ENCODE results near the gene BBS12.
A peak's percentile ranks its signal among the peaks of the same experiment; 100 is the strongest.

Gene BBS12

DNA sequence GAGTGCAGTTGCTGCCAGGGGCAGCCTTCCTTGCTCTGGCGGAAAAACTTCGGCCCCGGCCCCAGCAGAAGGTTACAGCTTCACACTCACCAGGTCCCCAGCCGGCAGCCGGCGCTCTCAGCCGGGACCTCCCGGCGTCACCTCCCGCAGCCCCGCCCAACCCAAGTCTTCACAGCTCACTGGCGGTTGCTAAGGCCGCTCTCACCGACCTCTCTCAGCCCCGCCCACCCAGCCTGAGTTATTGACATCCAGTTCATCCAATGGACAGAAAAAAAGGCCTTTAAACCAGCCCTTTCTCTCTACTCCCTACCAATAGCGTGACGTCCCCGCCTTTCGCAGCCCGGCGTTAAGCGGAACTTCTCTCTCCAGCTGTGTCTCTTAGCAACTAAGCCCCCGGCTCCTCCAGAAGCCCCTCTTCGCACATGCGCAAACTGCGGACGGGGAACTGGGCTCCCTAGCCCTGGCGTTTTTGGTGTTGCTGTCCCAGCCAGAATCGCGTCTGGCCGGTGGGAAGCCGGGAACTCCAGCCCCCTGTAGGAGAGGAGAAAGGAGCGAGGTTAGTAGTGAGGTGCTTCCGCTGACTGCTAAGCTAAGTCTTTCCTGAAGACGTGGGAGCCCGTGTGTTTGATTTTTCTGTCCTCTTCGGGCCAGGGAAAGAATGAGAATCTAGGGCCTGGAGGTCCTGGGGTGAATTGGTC, at the start of gene BBS12:
Gene BBS12 (plus strand): TSS at position 376 of the 698 bp plus-strand sequence. CDS start 9,189 bp downstream, outside the sequence.
- peak; percentile 99 for DNase-seq

DNA sequence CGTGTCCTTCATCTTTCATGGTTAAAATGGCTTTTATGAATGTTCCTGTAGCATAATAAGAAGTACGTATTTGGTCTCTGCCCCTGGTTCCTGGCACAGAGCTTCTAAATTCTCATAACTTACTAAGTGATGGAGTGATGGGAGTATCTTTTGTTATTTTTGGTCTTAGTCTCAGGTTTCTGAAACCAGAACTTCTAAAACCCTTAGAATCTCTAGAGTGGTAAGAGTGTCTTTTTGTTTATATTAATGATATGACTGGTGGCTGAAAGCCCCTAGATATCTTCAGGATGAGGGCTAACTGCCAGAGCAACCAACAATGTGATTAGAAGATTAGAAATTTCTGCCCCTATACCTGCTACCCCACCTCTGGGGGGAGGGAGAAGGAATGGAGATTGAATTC, 45.8 kb upstream of the BBS12 start:
- DNase-seq = no peak

DNA sequence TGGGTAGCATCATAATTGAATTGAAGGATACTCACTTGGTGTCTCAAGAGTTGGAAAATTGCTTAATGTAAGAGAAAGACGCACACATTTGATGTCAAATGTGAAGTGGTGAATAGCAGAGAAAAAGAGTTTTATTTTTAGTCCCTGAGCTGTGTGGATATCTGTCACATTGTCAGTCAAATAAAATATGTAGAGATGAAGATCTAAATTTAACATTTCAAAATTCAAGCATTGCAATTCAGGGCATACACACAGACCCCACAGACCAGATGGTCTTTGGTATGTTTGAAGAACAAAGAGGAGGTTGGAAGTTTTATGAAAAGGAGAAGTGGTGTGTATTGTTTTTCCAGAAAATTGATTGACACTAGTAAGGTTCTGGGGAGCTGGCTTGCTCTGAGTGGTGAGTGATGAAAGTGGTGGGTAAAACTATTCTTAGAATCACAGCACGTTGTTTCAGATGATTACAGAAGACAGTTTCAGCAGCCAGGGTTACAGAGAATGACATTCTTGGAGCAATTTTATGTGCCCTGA, 44.9 kb upstream of the BBS12 start:
- no peak for DNase-seq

DNA sequence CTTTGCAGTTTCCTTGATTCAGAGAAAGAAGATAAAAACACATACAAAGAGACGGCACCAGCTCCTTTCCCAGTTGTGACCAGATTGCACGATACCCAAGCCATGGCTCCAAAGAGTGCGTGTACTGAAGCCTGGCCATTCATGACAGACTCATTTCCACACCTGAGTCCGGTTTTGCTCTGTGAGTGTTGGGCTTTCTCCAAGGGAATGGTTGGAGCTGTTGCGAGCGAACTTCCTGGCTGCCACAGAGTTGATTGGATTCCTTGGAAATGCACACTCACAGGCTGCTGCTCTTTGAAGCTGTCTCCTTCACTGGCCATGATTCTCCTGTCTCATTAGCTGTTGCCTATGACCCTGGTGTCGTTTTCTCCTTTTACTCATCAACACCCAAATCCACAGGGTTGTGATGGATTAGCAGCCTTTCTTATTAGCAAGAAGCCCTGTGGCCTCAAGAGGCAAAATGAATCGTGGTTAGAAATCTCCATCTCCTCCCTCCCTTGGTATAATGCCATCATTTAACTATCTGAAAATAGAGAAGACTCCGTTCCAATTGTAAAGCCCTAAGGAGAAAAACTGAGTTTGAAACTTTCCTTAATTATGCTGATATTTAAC, 43.9 kb upstream of the BBS12 start:
- DNase-seq = no peak

DNA sequence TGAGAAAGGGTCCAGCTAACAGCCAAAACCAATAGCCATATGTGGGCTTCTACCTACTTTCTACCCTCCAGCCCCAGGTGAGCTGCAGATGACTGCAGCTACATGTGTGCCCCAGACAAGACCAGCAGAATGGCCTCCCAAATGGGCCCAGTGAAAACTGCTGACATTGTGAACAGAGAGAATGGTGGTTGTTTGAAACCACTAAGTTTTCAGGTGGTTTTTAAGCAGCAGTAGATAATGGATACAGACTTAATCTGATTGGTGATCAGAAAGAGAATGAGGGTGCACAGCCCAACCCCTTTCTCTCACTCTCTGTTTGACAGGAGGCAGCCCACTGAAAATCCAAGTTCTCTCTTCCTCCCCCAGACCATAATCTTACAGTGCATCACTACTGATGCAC, 42.5 kb upstream of the BBS12 start:
- DNase-seq = no peak

DNA sequence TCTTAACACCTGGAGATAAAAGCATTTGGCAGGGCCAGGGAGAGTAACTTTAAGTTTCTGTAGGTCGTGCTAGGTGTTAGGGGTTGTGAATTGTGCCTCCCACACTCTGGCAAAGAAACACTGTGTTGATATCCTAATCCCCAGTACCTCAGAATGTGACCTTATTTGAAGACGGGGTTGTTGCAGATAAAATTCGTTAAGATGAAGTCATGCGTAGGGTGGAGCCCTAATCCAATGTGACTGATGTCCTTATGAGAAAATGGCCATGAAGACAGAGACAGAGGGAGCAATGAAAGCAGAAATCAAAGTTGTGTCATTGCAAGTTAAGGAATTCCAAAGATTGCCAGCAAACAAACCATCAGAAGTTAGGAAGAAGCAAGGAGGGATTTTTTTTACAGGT, 40.5 kb upstream of the BBS12 start:
- DNase-seq = no peak

DNA sequence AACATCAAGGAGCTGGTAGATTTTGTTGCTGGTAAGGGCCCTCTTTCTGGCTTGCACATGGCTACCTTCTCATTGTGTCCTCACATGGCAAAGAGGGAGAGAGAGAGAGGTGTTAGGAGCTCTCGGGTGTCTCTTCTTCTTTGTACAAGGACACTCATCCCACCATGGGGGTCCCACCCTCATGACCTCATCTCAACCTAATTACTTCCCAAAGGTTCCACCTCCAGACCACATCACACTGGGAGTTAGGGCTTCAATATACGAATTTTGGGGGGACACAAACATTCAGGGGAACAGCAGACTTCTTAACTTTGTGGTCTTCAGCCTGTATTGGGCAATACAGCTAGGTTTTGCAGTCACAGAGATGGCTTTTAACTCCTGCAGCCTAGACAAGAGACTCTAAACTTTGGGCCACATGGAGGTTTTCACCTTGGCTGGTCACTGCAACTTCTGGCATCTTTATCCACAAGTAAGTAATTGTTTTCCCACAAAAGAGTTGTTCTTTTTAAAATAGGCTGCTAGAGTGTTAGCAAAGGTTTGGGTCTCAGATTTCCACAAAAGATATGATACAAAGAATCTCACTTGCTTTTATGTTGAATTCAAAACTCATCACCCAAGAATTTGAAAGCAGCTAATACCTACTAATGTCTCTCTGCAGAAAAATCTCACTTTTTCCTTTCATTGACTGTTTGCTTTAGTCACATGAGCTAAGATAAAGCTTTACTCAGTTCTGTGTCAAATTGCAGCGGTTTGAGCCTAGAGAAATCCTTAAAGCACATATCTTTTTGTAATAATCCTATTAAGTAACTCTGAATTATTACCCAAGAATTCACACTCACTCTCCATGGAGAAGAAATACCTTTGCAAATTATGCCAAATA, 39.6 kb upstream of the BBS12 start:
- no peak for DNase-seq

DNA sequence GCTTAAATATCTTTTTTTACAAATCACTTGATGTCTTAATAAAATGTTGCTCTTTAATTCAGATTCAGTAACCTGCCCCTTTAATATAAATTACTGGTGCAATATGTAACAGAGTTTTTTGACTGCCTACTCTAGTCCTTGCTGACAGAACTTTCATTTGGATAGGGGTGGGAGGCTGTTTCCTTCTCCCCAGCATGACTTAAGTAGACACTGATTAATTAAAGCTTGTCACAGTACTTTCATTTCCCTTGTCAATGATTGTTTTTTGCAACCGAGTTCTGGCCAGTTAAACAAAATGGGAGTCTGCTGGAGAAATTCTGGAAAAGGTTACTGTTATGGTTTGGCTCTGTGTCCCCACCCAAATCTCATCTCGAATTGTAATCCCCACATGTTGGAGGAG, 37.3 kb upstream of the BBS12 start:
- no peak for DNase-seq

DNA sequence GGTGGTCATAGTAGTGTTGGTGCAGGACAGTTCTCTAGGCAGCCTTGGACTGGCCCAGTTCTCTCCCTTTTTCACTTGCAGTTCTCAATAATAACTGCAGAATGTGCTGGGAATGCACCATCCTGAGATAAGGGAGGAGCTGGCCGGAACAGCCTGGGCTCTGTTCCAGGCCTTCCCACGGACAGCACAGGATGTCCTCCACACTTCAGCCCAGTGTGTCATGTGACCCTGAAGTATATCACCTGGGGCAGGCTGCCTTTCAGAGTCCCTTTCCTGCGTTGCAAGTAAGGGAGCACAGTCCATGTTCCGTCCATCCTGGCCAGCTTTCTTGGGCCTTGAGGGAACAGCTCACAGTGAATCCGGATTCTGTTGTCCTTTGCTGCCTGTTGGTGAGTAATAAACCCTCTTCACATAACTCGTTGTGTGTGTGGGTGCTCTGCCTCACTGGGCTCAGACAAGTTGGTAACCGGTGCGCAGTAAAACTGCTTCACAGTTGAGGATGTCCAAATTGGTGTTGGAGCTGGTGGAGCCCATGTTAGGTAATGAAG, 32.3 kb upstream of the BBS12 start:
- DNase-seq = no peak

DNA sequence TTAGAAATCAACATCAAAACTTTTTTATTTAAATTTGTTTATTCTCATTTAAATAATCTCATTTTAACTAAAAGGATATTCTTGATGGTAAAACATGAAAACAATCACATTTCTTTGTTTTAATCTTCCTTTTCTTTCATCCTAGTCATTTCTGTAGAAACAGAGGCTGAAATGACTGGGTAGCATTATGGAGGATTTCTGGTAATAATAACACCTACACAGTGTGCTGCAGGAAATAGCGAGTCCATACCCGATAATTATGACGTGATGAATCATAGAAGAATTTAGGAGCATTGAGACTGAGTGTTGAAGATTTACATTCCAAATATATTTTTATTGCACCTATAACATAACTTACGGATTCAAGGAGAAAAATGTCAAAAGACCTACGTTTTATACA, 31.4 kb upstream of the BBS12 start:
- no peak for DNase-seq

DNA sequence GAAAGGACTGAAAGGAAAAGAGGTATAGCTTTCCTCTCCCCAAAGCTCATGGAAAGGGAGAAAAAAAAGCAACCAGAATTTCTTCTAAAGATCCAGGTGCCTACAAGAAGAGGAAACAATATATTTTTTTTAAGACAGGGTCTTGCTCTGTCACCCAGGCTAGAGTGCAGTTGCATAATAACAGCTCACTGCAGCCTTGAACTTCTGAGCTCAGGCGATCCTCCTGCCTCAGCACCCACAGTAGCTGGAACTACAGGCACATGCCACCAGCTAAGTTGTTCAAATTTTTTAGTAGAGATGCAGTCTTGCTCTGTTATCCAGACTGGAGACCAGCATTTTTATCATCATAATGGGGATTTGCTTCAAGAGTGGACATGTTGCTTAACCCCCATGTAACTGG, 30.5 kb upstream of the BBS12 start:
- no peak for DNase-seq

DNA sequence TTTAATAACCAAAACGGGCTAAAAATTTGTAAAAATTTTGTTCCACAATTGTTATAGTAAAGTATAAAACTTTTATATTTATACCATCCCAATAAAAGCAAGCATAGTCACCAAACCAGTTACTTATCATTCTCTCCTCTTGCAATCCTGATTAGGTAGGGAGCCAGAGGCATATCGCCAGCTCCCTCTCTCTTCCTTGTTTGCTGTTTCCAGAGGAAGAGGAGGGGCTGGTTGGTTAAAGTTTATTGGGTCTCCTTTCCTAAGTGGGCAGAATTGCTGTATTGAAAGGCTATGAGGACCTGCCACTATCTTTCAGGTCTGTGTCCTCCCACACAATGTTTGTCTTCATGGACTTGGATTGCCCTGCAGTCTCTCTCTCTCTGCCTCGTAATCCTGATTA, 29.6 kb upstream of the BBS12 start:
- DNase-seq = no peak

DNA sequence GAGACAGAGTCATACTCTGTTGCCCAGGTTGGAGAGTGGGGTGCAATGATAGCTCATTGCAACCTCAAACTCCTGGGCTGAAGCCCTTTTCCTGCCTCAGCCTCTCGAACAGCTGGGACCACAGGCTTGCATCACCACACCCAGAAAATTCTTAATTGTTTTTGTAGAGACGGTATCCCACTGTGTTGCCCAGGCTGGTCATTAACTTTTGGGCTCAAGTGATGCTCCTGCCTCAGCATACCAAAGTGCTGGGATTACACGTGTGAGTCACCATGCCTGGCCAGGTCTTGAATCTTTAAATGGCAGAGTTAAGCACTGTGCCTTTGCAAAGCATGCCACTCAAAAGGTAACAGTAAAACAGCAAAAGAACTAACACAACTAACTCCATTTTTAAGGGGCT, 28.6 kb upstream of the BBS12 start:
- DNase-seq = no peak

DNA sequence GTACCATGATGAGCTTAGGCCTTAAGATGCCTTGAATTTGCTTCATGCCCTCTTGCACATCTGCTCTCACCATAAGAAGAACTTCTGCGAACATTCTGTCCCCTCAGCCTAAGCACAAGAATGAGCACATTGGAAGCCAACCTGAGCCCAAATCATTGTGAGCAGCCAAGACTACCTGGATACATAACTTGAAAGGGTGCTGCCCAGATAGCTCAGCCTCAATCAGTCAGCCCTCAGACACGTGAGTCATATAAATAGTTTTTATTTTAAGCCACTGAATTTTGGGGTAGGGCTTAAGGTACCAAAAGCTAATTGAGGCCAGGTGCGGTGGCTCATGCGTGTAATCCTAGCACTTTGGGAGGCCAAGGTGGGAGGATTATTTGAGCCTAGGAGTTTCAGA, 27.5 kb upstream of the BBS12 start:
- DNase-seq = no peak

DNA sequence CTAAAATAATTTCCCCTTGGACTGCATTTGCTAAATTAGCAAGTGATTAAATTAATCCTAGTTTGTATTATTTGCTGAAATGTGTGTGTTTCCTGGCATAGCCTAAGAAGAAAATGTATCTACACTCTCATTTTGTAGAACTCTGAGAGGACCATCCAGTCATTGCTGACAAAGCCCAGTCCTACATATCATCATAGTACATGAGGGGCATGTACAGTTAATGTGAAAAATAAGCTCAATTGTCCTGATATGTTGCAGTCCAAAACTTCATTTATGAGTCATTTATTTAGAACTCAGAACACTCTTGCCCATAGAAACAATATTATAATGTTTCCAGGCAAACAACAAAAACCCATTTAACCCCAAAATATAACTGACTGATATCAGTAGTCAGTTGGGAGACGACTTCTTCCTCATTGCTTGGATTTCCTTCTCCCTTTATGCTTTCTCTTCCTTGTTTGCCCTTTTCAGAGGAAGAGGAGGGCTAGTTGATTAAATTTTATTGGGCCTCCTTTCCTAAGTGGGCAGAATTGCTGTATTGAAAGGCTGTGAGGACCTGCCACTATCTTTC, 26.9 kb upstream of the BBS12 start:
- DNase-seq = no peak

DNA sequence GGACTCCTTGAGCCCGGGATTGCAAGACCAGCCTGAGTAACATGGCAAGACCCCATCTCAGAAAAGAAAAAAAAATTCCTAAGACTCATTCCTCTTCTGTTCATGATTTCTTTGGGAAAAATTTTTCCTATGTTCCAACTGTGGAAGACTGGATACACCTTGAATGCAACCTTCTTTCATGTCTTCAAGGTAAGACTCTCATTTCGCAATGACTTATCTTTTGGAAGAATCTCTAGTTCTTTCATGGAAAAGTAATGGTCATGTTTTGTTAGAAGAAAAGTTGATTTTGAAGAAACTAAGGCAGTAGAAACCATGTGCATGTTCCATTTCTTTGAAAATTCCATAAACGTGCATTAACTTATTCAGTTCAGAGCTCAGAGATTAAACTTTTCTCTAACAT, 26.0 kb upstream of the BBS12 start:
- DNase-seq = no peak

DNA sequence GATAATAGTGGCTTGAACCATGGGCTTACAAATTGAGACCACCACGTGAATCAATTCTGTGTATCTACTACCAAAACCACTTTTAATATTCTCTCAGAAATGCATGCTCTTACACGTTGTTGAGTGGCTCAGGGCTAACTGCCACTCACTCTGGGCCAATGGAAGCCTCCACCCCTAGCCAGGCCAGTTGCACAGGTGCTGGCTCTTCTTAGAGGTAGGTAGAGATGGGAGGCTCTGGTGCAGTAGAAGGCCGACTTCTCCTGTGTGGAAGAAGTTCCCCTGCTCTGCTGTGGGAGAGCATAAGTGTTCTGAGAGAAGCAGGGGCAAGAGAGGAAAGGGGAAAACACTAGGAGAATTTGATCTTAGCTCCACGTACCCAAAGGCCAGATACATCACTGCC, 25.0 kb upstream of the BBS12 start:
- DNase-seq = no peak

DNA sequence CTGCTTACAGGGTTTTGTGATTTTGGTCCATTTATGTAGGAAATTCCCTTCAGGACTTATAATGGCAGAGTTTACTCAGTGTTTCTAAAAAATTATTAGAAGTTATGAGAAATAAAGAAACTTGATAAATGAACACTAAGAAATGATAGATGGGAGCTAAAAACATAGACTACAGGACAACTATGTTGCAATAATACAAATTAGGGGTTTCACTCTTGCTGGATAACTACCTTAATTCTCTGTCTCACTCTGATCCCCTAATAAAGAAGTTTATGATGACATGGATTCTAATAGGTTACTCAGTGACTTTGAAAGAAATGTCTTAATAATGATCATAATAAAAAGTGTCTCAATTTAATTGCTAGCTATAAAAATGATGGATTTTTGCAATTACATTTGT, 23.3 kb upstream of the BBS12 start:
- DNase-seq = no peak

DNA sequence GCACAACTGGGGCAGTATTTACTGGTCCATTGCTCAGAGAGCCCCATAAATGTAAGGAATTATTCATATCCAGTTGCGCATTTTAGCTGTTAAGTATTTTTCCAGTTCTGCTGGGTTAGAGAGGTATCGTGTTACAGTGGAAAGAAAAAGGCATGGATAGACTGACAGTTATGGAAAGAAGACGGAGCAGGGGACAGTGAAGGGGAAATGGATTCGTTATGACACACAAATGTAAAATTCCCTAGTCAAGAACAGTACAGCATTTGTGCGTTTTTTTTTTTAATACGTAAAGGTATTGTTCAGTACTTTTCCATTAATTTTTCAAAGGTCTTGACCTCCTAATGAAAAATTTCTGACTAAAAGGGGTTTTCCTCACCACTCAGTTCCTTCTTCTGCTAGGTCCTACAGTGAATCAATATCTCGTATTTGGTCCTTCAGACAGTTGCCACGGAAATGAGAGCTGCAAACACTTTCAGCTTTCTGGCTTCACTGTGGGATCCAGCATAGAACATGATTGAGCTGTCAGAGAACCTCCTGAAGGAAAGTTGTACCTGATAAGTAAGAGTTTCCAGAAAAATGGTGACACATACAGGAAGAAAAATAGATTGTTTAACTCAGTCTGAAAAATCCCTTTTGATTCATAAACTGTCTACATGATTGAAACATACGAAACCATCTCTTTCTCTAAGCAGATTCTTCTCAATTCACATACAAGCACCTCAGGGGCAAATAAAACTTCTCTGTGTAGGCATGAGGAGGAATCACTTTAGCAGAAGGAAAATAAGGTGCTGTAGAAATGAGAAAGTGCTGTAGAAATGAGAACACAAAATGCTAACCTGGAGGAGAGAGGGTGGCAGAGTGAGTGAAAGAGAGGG, 21.8 kb upstream of the BBS12 start:
- DNase-seq = peak; percentile 43

DNA sequence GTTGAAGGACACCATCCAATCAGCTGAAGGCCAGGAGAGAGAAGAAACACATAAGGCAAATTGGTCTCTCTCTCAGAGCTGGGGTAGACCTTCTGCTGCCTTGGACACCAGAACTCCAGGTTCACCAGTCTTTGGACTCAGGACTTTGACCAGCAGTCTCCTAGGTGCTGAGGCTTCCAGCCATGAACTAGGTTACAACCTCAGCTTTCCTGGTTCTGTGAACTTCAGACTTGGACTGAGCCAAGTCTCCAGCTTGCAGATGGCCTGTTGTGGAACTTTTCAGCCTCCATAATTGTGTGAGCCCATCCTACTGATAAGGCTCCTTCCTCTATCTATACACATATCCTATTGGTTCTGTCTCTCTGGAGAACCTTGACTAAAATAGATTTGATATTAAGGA, 20.6 kb upstream of the BBS12 start:
- DNase-seq = no peak

DNA sequence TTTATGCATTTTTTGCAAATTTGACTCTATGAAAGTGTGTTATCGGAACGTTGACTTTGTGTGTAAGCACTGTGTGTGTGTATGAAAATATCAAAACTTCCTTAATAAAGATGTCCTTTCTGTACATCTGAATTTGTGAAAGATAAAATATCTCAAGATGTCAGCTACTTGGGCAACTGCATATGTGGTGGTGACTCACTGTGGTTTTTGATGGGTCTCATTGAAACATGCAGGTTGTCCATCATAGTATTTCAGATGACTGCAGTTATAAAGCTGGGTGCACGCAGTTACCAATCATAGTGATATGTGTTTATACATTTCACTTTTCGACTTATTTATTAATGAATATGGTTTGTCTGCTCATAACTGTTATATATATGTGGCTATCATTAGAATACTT, 19.7 kb upstream of the BBS12 start:
- no peak for DNase-seq

DNA sequence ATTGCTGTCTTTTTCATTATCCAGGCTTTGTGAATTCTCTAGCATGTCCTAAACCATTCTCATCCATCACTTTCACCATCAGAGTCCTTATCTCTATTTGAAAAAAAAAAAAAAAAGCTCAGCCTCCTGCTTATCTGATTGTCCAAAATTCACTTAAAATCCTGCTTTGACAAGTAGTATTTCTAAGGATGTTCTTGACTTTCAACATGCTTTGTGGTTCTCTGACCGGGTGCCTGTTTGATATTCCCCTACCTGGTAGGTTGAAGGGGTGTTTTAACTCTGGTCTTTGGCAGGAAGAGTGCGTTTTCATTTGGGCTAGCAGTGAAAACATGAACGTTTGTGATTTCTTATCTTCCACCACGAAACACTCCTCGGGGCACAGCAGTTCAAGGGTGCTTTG, 17.3 kb upstream of the BBS12 start:
- DNase-seq = no peak

All from stimulated activated naive CD4-positive, alpha-beta T cell treated with Interleukin-2 at 50 U/mL for 16 hours (primary cell).